Activated CD8-positive, alpha-beta memory T cell treated with anti-CD3 and anti-CD28 coated beads, Interleukin-2, amount 10 ng/mL, durations not matched to agents 7 days and 5 days (primary cell): ENCODE data around the gene DYNLT4. TPM values are rescaled to one million over a fixed set of nuclear protein-coding genes. Genes with fewer than 3 reads are reported as not detected.

Experiments used
- ATAC-seq: fragments of 150-1000 bp; cut with Tn5 transposase; one replicate; pipeline ENCODE4 v1.10.0; 2021; ENCODE audit warnings: moderate library complexity
- CTCF ChIA-PET: fragments of 350-600 bp; sonication (Branson Sonifier 250); formaldehyde crosslinking; loops from one replicate; lab custom pipeline; 2021; ENCODE audit warnings: antibody characterized with exemption; lab: Charles Lee
- DNase-seq: peaks from one replicate; pipeline ENCODE4 v3.0.0-alpha.2; 2020
- H3K27ac Mint-ChIP-seq: one replicate; pipeline ENCODE4 v1.8.0; 2021; ENCODE audit warnings: mild to moderate bottlenecking, mixed read lengths
- H3K27me3 Mint-ChIP-seq: one replicate; pipeline ENCODE4 v1.8.0; 2021; ENCODE audit warnings: mixed read lengths
- H3K36me3 Mint-ChIP-seq: one replicate; pipeline ENCODE4 v1.8.0; 2021; ENCODE audit warnings: mild to moderate bottlenecking, mixed read lengths
- H3K4me1 Mint-ChIP-seq: one replicate; pipeline ENCODE4 v1.8.0; 2021; ENCODE audit warnings: mixed read lengths
- H3K4me3 Mint-ChIP-seq: one replicate; pipeline ENCODE4 v1.8.0; 2021; ENCODE audit warnings: mild to moderate bottlenecking, moderate library complexity, mixed read lengths
- H3K9me3 Mint-ChIP-seq: one replicate; pipeline ENCODE4 v1.8.0; 2022; ENCODE audit warnings: low read depth, mixed read lengths
- total RNA-seq, 2 experiments: library from RNA; stranded (reverse); gene quantifications; one replicate each; pipeline ENCODE4 v1.2.3, GENCODE V29; 2021

Gene DYNLT4
- total RNA-seq, 2 experiments from 2014 or later: 0.40 to 1.3 TPM

DNA sequence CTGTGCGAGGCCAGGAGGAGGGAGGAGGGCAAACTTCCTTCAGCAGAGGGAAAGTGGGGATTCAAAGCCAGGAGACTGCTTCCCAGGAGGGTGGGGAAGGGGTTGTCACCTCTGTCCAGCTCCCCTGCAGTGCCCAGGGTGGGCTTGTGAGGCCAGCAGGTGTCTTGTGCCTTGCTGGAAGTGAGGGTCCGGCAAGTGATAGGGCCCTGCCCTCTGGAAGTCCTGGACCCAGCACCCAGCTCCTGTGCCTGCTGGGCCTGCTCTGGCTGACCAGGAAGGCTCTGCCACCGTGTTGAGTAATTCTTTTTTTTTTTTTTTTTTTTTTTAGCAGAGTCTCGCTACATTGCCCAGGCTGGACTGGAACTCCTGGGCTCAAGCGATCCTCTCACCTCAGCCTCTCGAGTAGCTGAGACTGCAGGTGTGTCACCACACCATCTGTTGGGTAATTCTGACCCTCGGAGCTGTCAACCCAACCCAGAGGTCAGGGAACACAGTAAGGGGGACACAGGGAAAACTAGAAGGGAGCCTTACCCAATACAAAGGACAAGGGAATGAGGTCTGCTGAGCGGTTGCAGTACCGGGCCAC lies 20.2 kb downstream of the DYNLT4 start:
- ATAC-seq: no peak
- Mint-ChIP-seq H3K4me3 (peak overlapping the region; percentile 57), H3K4me1 (peaks cover 41% of the 10 kb centered on the region), H3K27me3 (no peaks in the 10 kb centered on the region), H3K27ac (peak overlapping the region; percentile 78), H3K36me3 (peaks cover 5% of the 10 kb centered on the region), H3K9me3 (no peaks in the 10 kb centered on the region)
- DNase-seq: no peak
- CTCF ChIA-PET: interaction anchor here (0.6 to 6.9 kb wide), 15 partner anchors 9 to 534 kb away, joined by 3 to 60 read pairs (median 3); partner anchors contain the start of genes HECTD3, PLK3, RNU5D-1 and RPS8

DNA sequence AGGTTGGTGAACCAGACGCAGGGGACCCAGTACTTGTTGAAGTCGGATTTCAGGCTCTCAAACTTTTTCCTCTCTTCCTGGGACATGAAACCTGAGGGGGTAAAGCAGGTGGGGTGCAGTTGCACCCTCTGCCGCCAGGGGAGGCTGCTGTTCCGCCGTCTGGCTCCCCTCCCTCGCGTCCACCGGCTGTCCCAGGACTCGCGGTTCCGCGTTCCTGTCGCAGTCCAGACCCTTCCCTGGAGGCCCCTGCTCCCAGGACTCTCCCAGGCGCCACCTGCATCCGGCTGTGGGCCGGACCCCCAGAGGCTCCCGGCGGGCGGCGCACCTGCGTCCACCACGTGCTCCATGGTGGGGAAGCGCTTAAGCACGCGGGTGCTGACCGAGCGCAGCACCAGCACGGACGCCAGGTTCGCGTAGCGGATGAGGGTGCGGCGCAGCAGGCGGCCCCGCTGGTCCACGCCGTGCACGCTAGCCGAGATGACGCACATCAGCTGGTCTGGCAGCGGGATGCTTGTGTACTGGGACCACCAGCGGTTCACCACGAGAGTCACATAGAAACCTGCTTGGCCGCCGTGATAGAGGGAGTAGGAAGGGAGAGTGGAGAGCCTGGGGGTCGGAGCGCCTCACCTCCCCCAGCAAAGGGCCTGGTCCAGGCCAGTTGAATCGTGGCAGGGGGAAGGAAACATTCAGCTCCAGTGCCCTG lies 20.9 kb downstream of the DYNLT4 start:
- H3K4me1 Mint-ChIP-seq: peaks cover 44% of the 10 kb centered on the region
- no peaks in the 10 kb centered on the region for H3K27me3 Mint-ChIP-seq
- peak overlapping the region; percentile 57 for H3K4me3 Mint-ChIP-seq
- CTCF ChIA-PET: interaction anchor here (0.7 to 6.9 kb wide), 19 partner anchors 7 to 228 kb away, joined by 3 to 60 read pairs (median 9); partner anchors contain the start of genes BTBD19, DYNLT4, HECTD3 and PLK3
- ATAC-seq (peak; percentile 67), DNase-seq (peak; percentile 81)
- H3K27ac Mint-ChIP-seq: peak overlapping the region; percentile 78
- H3K9me3 Mint-ChIP-seq: no peaks in the 10 kb centered on the region
- H3K36me3 Mint-ChIP-seq: peaks cover 11% of the 10 kb centered on the region

DNA sequence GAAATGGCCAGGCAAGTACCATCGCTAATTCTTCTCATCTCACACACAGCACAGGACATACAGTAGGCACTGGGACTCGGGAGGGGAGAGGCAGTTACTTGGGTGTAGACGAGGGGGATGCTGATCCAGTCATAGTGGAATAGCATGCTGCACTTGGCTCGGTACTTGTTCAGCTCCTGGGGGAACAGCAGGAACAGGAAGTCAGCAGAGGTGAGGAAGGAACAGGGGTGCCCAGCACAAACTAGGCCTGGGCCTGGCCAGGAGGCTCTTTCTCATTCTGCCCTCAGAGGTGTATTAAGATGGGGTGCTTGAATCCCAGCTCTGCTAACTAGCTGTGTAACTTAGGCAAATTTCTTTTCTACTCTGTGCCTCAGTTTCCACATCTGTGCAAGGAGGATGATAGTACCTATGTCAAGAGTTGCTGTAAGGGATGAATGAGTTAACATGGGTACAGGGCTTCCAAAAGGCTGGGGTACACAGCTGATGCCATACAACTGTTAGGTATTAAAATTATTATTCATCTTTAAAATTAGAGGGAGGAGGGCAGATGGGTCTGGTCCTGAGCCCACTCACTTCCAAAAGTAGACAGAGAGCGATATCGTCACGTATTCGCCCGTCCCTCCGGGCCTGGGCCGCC lies 21.5 kb downstream of the DYNLT4 start:
- Mint-ChIP-seq H3K27me3 (no peaks in the 10 kb centered on the region), H3K27ac (peak overlapping the region; percentile 78), H3K4me3 (peak overlapping the region; percentile 66), H3K9me3 (no peaks in the 10 kb centered on the region), H3K4me1 (peaks cover 46% of the 10 kb centered on the region), H3K36me3 (peaks cover 17% of the 10 kb centered on the region)
- DNase-seq: no peak
- ATAC-seq: no peak
- CTCF ChIA-PET: interaction anchor here (1.1 to 6.9 kb wide), 15 partner anchors 8 to 518 kb away, joined by 3 to 60 read pairs (median 11); partner anchors contain the start of genes BTBD19, DYNLT4, HECTD3 and PLK3

DNA sequence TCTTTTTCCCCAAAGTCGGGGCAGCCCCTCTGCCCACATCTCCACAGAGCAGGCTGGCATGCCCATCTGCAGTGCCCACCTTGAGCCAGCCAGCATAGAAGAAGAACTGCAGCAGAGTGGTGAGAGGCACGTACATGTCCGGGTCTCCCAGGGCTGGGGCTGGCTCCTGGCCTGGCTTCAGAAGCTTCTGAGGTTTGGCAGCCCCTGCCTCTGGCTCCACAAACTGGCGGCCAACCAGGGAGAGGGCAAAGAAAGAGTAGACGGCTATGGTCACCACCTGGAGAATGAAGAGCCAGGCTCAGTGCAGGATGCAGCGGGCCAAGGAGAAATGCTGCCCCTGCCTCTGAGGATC lies 22.1 kb downstream of the DYNLT4 start:
- Mint-ChIP-seq H3K4me3 (peak overlapping the region; percentile 66), H3K4me1 (peaks cover 52% of the 10 kb centered on the region), H3K27ac (peak overlapping the region; percentile 78), H3K36me3 (peaks cover 23% of the 10 kb centered on the region), H3K9me3 (no peaks in the 10 kb centered on the region), H3K27me3 (no peaks in the 10 kb centered on the region)
- CTCF ChIA-PET: interaction anchor here (0.6 to 6.9 kb wide), 14 partner anchors 9 to 519 kb away, joined by 3 to 60 read pairs (median 11); partner anchors contain the start of genes BTBD19, DYNLT4, HECTD3 and PLK3
- ATAC-seq (no peak), DNase-seq (no peak)

DNA sequence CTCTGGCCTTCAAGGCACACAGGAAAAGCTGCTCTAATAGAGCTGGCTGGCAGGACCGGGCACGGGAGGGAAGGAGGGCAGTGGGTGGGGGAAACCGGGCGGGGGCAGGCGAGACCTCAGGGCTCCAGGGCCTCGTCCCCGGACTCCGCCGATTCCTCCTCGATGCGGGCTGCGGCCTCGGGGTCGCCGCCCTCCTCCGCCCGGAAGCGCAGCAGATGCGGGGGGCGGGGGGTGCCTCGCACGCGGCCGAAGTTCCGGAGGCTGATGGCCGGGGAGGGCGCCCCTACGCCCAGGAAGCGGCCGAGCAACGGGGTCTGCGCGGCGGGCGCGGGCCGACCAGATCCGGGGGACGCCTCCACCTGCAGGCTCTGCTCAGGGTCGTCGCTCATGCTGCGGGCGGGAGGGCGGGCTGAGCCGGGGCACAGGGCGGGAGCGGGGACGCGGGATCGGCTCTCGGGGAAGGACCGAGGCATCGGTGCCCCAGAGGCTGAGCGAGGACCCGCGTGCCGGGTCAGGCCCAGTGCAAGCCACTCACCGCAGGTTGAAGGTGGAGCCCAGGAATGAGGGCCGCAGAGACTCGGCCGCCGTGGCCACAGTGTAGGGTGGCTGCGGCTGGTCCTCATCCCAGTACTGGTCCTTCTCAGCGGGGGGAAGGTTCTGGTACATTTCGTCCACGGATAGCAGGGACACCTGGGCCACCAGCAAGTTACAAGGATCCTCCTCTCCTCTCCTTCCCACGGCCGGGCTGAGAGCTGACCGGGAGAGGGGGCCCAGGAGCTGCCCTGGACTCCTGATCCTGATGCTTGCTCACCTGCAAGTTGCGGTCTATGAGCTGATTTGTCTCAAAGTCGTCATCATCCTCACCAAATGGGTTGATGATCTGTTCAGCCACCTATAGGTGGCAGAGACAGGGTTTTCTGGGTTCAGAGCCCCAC lies 22.8 kb downstream of the DYNLT4 start:
- CTCF ChIA-PET: interaction anchor here (0.6 to 6.9 kb wide), 17 partner anchors 9 to 519 kb away, joined by 3 to 60 read pairs (median 11); partner anchors contain the start of genes BTBD19, DYNLT4, EIF2B3 and HECTD3
- no peak for DNase-seq
- H3K4me1 Mint-ChIP-seq: peaks cover 50% of the 10 kb centered on the region
- no peaks in the 10 kb centered on the region for H3K27me3 Mint-ChIP-seq
- peak; percentile 50 for ATAC-seq
- H3K36me3 Mint-ChIP-seq: peaks cover 28% of the 10 kb centered on the region
- H3K4me3 Mint-ChIP-seq: peak overlapping the region; percentile 68
- H3K9me3 Mint-ChIP-seq: no peaks in the 10 kb centered on the region
- H3K27ac Mint-ChIP-seq: peak overlapping the region; percentile 84

DNA sequence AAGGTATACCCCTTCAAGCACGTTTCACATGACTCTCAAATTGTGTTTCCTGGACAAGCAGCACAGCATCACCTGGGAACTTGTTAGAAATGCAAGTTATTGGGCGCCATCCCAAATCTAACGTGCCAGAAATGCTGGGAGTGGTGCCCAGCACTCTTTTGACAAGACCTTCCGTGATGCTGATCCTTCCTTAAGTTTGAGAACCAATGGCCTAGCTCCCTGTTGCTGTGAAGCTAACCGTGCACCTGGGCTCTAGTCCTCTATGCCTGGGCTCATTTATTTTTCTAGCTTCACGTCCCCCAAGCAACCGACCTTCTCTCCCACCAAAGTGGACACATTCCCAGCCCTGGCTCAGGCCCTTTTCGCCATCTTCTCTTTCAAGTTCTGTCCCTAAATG lies 23.5 kb downstream of the DYNLT4 start:
- no peaks in the 10 kb centered on the region for H3K9me3 Mint-ChIP-seq
- H3K27me3 Mint-ChIP-seq: no peaks in the 10 kb centered on the region
- H3K4me1 Mint-ChIP-seq: peaks cover 55% of the 10 kb centered on the region
- ATAC-seq (no peak), DNase-seq (no peak)
- CTCF ChIA-PET: interaction anchor here (1.0 to 6.9 kb wide), 11 partner anchors 8 to 520 kb away, joined by 3 to 60 read pairs (median 11); partner anchors contain the start of genes DYNLT4, EIF2B3, HECTD3 and PLK3
- peak overlapping the region; percentile 84 for H3K27ac Mint-ChIP-seq
- H3K36me3 Mint-ChIP-seq: peaks cover 34% of the 10 kb centered on the region
- H3K4me3 Mint-ChIP-seq: peak overlapping the region; percentile 68

DNA sequence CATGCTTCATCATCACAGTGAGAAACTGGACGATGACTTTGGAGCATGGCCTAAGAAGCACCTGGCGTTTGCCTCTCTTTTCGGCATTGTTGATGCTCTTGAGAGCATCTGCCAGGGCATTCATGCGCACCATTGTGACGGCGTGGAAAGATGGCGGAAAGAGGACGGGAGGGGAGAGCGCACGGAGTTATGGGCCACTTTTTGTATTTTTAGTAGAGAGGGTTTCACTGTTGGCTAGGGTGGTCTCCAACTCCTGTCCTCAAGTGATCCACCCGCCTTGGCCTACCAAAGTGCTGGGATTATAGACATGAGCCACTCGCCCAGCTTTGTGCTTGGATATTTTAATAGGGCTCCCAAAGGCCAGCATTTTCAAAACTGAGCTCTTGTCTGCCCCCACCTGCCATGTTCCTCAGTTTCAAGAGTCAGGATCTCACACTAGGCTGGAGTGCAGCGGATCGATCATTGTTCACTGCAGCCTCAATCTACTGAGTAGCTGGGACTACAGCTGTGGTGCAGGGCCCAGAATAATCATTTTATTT lies 26.5 kb downstream of the DYNLT4 start:
- no peak overlapping the region for H3K27ac Mint-ChIP-seq
- CTCF ChIA-PET: no interaction called here
- H3K9me3 Mint-ChIP-seq: no peaks in the 10 kb centered on the region
- ATAC-seq: no peak
- H3K27me3 Mint-ChIP-seq: no peaks in the 10 kb centered on the region
- H3K36me3 Mint-ChIP-seq: peaks cover 63% of the 10 kb centered on the region
- H3K4me3 Mint-ChIP-seq: no peak overlapping the region
- peaks cover 60% of the 10 kb centered on the region for H3K4me1 Mint-ChIP-seq
- no peak for DNase-seq

DNA sequence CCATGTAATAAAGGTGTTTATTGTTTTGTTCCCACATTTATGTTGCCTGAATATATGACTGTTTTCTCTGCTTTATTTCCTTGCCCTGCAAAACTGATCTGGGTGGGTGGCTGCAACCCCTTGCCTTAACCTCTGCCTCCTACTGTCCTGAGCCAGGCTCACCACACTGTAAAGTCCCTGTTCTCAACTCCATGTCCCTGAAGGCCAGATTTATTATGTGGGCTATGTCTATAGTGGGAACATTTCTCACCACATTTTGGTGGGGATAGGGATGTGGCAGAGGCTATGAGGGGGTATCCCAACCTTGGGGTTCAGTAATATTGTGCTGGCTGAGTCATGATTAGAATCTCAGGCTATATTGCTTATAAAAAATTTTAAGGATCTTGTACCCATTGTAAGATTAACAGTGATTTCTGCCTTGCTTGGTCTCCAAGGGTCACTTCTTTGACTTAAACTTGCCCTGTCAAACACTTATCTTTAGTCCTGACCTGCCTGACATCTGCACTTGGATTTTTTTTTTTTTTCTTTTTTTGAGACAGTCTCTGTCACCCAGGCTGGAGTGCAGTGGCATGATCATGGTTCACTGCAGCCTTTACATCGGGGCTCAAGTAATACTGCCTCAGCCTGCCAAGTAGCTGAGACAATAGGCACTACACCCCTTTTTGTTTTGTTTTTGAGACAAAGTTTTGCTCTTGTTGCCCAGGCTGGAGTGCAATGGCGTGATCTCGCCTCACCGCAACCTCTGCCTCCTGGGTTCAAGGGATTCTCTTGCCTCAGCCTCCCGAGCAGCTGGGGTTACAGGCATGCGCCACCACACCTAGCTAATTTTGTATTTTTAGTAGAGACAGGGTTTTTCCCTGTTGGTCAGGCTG lies 28.2 kb downstream of the DYNLT4 start:
- CTCF ChIA-PET: interaction anchor here (1.2 kb wide), 1 partner anchor 8 kb away, joined by 3 read pairs; no protein-coding TSS in a partner anchor
- ATAC-seq: no peak
- peaks cover 54% of the 10 kb centered on the region for H3K4me1 Mint-ChIP-seq
- no peaks in the 10 kb centered on the region for H3K9me3 Mint-ChIP-seq
- no peaks in the 10 kb centered on the region for H3K27me3 Mint-ChIP-seq
- DNase-seq: no peak
- H3K4me3 Mint-ChIP-seq: peak overlapping the region; percentile 14
- peaks cover 67% of the 10 kb centered on the region for H3K36me3 Mint-ChIP-seq
- peak overlapping the region; percentile 66 for H3K27ac Mint-ChIP-seq

DNA sequence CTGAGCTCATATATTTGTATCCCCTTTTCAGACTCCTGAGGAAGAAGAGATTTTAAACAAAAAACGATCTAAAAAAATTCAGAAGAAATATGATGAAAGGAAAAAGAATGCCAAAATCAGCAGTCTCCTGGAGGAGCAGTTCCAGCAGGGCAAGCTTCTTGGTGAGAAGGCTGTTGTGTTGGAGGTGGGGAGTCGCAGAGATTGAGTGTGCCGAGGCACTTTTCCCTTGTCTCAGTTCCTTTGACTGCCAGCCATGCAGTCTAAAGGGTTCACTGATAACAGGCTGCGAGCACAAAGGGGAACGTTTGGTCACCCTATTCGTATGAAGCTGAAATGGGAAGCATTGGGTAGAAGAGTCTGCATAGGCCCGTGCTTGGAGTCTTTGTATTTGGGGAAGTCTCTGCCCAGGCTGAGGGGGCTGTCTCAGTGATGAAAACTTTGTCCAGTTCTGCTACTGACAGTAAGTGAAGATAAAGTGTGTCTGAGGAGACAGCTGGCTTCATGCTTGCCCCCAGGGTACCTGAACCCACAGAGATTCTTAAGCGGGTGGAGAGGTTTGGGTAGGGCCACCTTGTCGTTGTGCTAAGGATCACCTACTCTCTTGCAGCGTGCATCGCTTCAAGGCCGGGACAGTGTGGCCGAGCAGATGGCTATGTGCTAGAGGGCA lies 29.0 kb downstream of the DYNLT4 start:
- Mint-ChIP-seq H3K4me3 (peak overlapping the region; percentile 93), H3K27ac (peak overlapping the region; percentile 93), H3K4me1 (peaks cover 48% of the 10 kb centered on the region), H3K27me3 (no peaks in the 10 kb centered on the region), H3K9me3 (no peaks in the 10 kb centered on the region), H3K36me3 (peaks cover 67% of the 10 kb centered on the region)
- DNase-seq (no peak), ATAC-seq (no peak)
- CTCF ChIA-PET: interaction anchor here (0.7 to 1.3 kb wide), 5 partner anchors 9 to 57 kb away, joined by 3 to 4 read pairs (median 3); partner anchors contain the start of gene PLK3

DNA sequence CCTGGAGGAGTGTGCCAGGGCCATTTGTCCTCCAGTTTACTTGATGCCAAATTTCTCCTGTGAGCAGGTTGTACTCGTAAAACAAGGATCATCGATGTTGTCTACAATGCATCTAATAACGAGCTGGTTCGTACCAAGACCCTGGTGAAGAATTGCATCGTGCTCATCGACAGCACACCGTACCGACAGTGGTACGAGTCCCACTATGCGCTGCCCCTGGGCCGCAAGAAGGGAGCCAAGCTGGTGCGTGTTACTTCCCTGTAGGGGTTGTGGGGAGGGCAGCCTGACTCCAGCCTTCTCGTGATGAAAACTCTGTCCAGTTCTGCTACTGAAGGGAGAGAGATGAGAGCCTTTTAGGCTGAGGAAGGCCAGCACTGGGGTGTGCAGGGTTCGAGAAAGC lies 29.6 kb downstream of the DYNLT4 start:
- peak overlapping the region; percentile 93 for H3K27ac Mint-ChIP-seq
- H3K4me1 Mint-ChIP-seq: peaks cover 46% of the 10 kb centered on the region
- H3K4me3 Mint-ChIP-seq: peak overlapping the region; percentile 93
- CTCF ChIA-PET: interaction anchor here (0.7 to 1.3 kb wide), 5 partner anchors 9 to 57 kb away, joined by 3 to 4 read pairs (median 3); partner anchors contain the start of gene PLK3
- peaks cover 65% of the 10 kb centered on the region for H3K36me3 Mint-ChIP-seq
- H3K9me3 Mint-ChIP-seq: no peaks in the 10 kb centered on the region
- H3K27me3 Mint-ChIP-seq: no peaks in the 10 kb centered on the region
- ATAC-seq (no peak), DNase-seq (no peak)

DNA sequence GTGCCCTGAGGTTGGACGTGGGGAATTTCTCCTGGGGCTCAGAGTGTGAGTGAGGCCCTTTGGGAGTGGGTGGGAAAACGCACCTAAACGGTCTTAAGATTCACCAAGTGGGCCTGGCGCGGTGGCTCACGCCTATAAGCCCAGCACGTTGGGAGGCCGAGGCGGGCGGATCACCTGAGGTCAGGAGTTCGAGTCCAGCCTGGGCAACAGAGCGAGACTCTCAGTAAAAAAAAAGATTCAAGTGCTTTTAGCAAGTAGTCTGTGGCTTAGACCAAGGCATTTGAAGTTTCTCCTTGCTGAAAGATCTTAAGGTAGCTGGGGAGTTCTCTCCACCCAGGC lies 30.5 kb downstream of the DYNLT4 start:
- H3K27ac Mint-ChIP-seq: peak overlapping the region; percentile 93
- CTCF ChIA-PET: interaction anchor here (1.3 to 3.3 kb wide), 6 partner anchors 9 to 234 kb away, joined by 3 to 35 read pairs (median 6); partner anchors contain the start of genes BEST4, HECTD3, PLK3 and RNU5D-1
- peaks cover 60% of the 10 kb centered on the region for H3K36me3 Mint-ChIP-seq
- no peak for DNase-seq
- peak overlapping the region; percentile 93 for H3K4me3 Mint-ChIP-seq
- peaks cover 45% of the 10 kb centered on the region for H3K4me1 Mint-ChIP-seq
- no peaks in the 10 kb centered on the region for H3K27me3 Mint-ChIP-seq
- no peak for ATAC-seq
- no peaks in the 10 kb centered on the region for H3K9me3 Mint-ChIP-seq
